ENCODE measurements around the gene CPB2. TPM values are rescaled to one million over a fixed set of nuclear protein-coding genes. Genes with fewer than 3 reads are reported as not detected.

The CPB2 gene
- total and polyA plus RNA-seq, 9 donors = 0.38 TPM; not detected in 8

DNA sequence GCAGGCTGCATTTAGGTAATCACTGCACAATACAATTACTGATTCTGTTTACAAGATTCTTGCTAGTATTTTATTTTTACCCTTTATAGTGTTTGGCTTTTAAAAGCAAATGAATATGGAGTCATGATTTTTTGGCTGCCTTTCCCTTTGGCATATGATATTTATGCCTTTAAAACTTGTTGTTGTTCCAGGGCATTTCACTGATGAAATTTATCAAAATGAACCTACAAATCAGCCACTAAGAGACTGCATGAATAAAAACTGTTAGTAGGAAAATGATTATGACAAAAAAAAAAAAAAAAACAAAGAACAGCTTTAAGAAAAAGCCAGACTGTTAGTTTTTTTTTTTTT, 2.6 kb downstream of the CPB2 start:
- Histone ChIP-seq H3K9me3 (no peaks in the 10 kb centered on the region), H3K4me3 (no peak overlapping the region), H3K36me3 (no peaks in the 10 kb centered on the region), H3K27ac (no peak overlapping the region), H3K4me1 (ENCODE audit: insufficient read depth) (no peaks in the 10 kb centered on the region), H3K27me3 (no peaks in the 10 kb centered on the region)
- intact Hi-C loops (cut with DNase I) = no loop called here
- TF ChIP-seq EP300 (IDR thresholded peaks at IDR 0.05) (no peak), POLR2A (IDR thresholded peaks at IDR 0.05) (no peak)
- TF ChIP-seq, protein P1, sequence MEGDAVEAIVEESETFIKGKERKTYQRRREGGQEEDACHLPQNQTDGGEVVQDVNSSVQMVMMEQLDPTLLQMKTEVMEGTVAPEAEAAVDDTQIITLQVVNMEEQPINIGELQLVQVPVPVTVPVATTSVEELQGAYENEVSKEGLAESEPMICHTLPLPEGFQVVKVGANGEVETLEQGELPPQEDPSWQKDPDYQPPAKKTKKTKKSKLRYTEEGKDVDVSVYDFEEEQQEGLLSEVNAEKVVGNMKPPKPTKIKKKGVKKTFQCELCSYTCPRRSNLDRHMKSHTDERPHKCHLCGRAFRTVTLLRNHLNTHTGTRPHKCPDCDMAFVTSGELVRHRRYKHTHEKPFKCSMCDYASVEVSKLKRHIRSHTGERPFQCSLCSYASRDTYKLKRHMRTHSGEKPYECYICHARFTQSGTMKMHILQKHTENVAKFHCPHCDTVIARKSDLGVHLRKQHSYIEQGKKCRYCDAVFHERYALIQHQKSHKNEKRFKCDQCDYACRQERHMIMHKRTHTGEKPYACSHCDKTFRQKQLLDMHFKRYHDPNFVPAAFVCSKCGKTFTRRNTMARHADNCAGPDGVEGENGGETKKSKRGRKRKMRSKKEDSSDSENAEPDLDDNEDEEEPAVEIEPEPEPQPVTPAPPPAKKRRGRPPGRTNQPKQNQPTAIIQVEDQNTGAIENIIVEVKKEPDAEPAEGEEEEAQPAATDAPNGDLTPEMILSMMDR (IDR thresholded peaks at IDR 0.05) = no peak
- no peak for DNase-seq

DNA sequence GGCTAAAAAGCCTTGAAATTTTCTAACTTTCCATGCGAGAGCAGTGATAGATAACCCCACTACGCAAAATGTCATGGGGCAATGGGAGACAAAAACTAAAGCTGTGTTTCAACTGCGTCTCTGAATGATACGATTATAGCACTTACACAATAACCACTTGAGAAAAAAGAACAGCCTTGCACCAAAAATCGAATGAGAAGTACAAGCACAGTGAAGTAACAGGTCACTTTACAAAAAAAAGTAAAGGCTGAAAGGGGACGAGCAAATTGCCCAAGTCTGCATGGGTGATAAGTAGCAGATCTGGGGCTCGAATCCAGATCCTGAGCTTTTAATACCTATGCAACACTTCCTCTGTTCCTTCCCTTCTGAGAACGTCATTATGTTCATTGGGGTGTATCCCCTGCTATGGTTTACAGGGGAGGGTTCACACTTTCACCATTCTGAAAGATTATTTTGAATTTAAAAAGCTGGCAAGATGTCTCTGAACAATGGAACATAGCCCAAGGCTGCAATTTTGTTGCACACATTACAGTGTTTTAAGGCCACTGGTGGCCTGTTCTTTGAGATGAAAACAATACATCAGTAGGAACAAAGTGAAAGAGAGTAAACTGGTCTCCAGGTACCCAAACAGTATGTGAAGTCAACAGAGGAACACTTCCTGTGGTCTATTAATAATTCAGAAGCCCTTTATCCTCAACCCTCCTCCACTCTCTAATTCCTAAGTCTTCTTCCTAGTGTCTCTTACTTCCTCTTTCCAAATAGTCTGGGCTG, 3.2 kb downstream of the CPB2 start:
- 51 to 59% (median 52%) methylated on average over 8 of the region's 8 CpGs for WGBS, 3 donors
- intact Hi-C loops (cut with DNase I) = no loop called here
- Histone ChIP-seq H3K27me3 (no peaks in the 10 kb centered on the region), H3K4me3 (no peak overlapping the region), H3K36me3 (no peaks in the 10 kb centered on the region), H3K27ac (no peak overlapping the region), H3K9me3 (no peaks in the 10 kb centered on the region), H3K4me1 (ENCODE audit: insufficient read depth) (no peaks in the 10 kb centered on the region)
- no peak for DNase-seq
- TF ChIP-seq, protein P1 (IDR thresholded peaks at IDR 0.05) = no peak

DNA sequence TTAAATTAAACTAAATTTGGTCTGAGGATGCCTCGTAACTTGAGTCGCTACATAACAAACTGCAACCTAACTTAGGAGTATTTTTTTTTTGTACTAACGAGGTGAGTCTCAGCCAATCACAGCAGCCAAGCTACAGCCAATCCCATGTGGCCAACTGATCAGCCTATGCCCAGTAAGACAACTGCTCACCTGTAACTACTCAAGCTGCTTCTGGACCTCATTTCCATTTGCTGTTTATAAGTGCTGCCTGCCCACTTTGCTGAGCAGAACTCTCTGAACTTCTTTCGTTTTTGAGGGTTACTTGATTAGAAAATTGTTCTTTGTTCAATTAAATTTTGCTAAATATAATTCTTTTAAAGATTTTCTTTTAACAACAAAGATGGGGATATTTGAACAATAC, 3.8 kb downstream of the CPB2 start:
- no peak for DNase-seq
- TF ChIP-seq, protein P1 (IDR thresholded peaks at IDR 0.05) = no peak
- no peak for TF ChIP-seq EP300 (IDR thresholded peaks at IDR 0.05)
- TF ChIP-seq POLR2A (IDR thresholded peaks at IDR 0.05) = no peak
- no peaks in the 10 kb centered on the region for H3K36me3 ChIP-seq
- H3K27ac ChIP-seq = no peak overlapping the region
- H3K4me3 ChIP-seq = no peak overlapping the region
- no peaks in the 10 kb centered on the region for H3K27me3 ChIP-seq
- no peaks in the 10 kb centered on the region for H3K4me1 ChIP-seq (ENCODE audit: insufficient read depth)
- no peaks in the 10 kb centered on the region for H3K9me3 ChIP-seq
- 76 to 81% (median 77%) methylated on average over 4 of the region's 4 CpGs for WGBS, 3 donors
- intact Hi-C loops (cut with DNase I) = no loop called here

DNA sequence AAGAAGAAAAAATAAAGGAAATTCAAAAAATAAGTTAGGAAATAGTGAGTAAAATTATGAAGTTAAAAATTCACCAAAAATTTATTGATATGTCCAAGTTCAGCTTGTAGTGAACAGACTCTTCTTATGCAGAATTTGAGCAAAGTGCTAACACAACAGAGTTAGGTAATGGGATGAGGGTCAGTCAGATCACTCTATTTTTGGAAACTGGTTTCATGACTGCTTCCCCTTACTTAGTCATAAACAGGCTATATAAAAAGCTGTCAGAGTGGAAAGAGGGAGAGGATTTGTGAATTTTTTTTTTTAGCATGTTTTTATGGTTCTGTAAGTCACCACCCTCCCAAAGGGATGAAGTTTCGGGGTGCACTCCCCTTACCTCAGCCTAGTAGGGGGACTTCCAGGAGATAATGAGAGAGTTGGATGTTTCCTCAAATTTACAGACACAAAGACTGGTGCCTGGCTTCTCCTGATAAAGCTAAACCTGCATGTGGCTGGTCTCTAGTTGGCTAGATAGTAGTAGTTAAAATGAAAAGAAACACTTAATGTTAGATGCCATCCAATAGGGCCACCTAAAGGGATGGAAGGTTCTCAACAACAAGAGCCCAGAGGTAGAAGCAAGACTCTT, 4.5 kb downstream of the CPB2 start:
- Histone ChIP-seq H3K36me3 (no peaks in the 10 kb centered on the region), H3K4me1 (ENCODE audit: insufficient read depth) (no peaks in the 10 kb centered on the region), H3K27me3 (no peaks in the 10 kb centered on the region), H3K4me3 (no peak overlapping the region), H3K9me3 (no peaks in the 10 kb centered on the region), H3K27ac (no peak overlapping the region)
- 69 to 88% (median 73%) methylated on average over 1 of the region's 1 CpG for WGBS, 3 donors
- no peak for TF ChIP-seq EP300 (IDR thresholded peaks at IDR 0.05)
- no peak for DNase-seq
- intact Hi-C loops (cut with DNase I) = no loop called here

DNA sequence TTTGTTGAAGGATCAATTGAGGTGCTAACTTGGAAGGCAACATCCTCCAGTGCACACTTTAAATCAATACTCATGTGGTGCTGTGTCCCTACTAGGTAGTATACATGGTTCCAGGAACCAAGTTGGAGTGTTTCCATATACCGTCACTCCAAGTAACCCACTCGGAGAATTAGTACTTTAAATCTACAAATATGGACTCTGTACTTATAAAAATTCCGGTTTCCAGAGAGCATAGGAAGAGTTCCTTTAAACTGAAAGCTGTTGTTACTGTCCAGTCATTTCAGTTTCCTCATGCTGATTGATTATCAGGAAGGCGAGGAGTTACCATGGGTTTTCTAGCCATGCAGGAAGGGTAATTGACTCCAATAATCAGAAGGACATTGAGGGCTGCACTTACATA, 7.2 kb downstream of the CPB2 start:
- Histone ChIP-seq H3K9me3 (no peaks in the 10 kb centered on the region), H3K27me3 (no peaks in the 10 kb centered on the region), H3K36me3 (no peaks in the 10 kb centered on the region), H3K27ac (no peak overlapping the region), H3K4me3 (no peak overlapping the region), H3K4me1 (ENCODE audit: insufficient read depth) (no peaks in the 10 kb centered on the region)
- intact Hi-C loops (cut with DNase I) = no loop called here
- whole genome bisulfite sequencing, 3 donors = 88 to 91% (median 89%) methylated on average over 4 of the region's 4 CpGs
- TF ChIP-seq, protein P1 (IDR thresholded peaks at IDR 0.05) = no peak
- TF ChIP-seq EP300 (IDR thresholded peaks at IDR 0.05) = no peak
- TF ChIP-seq POLR2A (IDR thresholded peaks at IDR 0.05) = no peak
- DNase-seq = no peak
